Upper lobe of left lung (tissue), 6 donors: Measurements from ENCODE around the gene C16orf74. TPM values are rescaled to one million over a fixed set of nuclear protein-coding genes. Genes with fewer than 3 reads are reported as not detected.

Source experiments
- ATAC-seq, 2 donors: fragments of 200-7000 bp; cut with Tn5 transposase; one replicate each; pipeline ENCODE4 v1.9.1; 2022; ENCODE audit warnings: mild to moderate bottlenecking in 2 of 2, moderate library complexity in 2 of 2; ENCODE audit not compliant: low FRiP score in 2 of 2
- DNase-seq, 2 donors: peaks; one replicate each; pipeline ENCODE4 v3.0.0-alpha.2; 2019 to 2020
- H3K27ac ChIP-seq, 4 donors: fragments of 200-600 bp; sonication (generic); one replicate each; pipeline ENCODE4 v1.5.1; 2016 to 2019
- H3K27me3 ChIP-seq, 4 donors: fragments of 200-600 bp; sonication (generic); one replicate each; pipeline ENCODE4 v1.5.1; 2017 to 2019
- H3K36me3 ChIP-seq, 4 donors: fragments of 200-600 bp; sonication (generic); one replicate each; pipeline ENCODE4 v1.5.1; 2016 to 2019
- H3K4me1 ChIP-seq, 4 donors: fragments of 200-600 bp; sonication (generic); one replicate each; pipeline ENCODE4 v1.5.1; 2018 to 2019
- H3K4me3 ChIP-seq, 4 donors: fragments of 200-600 bp; sonication (generic); one replicate each; pipeline ENCODE4 v1.5.1; 2017 to 2019; ENCODE audit warnings: mild to moderate bottlenecking in 2 of 4, moderate library complexity in 1 of 4
- H3K9me3 ChIP-seq, 4 donors: fragments of 200-600 bp; sonication (generic); one replicate each; pipeline ENCODE4 v1.5.1; 2018 to 2019
- CTCF ChIP-seq, 6 experiments: fragments of 450-650 bp in 4 of 6; fragments of 200-600 bp in 2 of 6; sonication (generic) in 2 of 6; IDR thresholded peaks; one replicate each; pipeline ENCODE4 v1.5.1; 2016 to 2019; ENCODE audit warnings: antibody characterized with exemption in 6 of 6
- EP300 ChIP-seq, 4 donors: sonication (generic); formaldehyde crosslinking; IDR thresholded peaks; one replicate each; pipeline ENCODE4 v1.5.1; 2017; ENCODE audit warnings: antibody characterized with exemption in 4 of 4, control low read depth in 2 of 4
- POLR2A ChIP-seq, 4 donors: fragments of 450-650 bp; IDR thresholded peaks; one replicate each; pipeline ENCODE4 v1.5.1; 2016 to 2017; ENCODE audit warnings: antibody characterized with exemption in 4 of 4, mild to moderate bottlenecking in 2 of 4
- POLR2AphosphoS5 ChIP-seq, 2 donors: sonication (generic); formaldehyde crosslinking; IDR thresholded peaks; one replicate each; pipeline ENCODE4 v1.5.1; 2017; ENCODE audit warnings: antibody characterized with exemption in 2 of 2
- WGBS, 2 donors: methylation state at CpG; one replicate each; pipeline ENCODE4 v1.1.5; 2017 to 2018; 5-methylcytosine and 5-hydroxymethylcytosine counted together
- total RNA-seq, 6 donors: library from RNA; depleted of rRNA in 4 of 6; stranded (reverse); fragments of >200 nt in 4 of 6; gene quantifications; one replicate each; pipeline versions ENCODE4 v1.1.0 to v1.2.1, GENCODE V29; 2016 to 2021
- donor health status: DM: no; HTN: no; CAD: no; lungs with moderate emphysema.
- donor health status: DM: no; HTN: yes; CAD: no; lungs with severe emphysema.

Gene C16orf74
- total RNA-seq, 6 donors from 2014 or later = 1.2 to 6.3 (median 4.1) TPM; not detected in 1

- DNase-seq (peak in 1 of 2 donors; percentile 30), ATAC-seq (no peak)
- Histone ChIP-seq H3K36me3 (peaks cover 49 to 98% (median 85%) of the 10 kb centered on the region in 4 donors), H3K27ac (no peak overlapping the region), H3K4me3 (no peak overlapping the region), H3K9me3 (no peaks in the 10 kb centered on the region), H3K4me1 (peaks cover 2 to 26% (median 7%) of the 10 kb centered on the region in 4 donors), H3K27me3 (no peaks in the 10 kb centered on the region)
- WGBS, 2 donors = 65 to 67% methylated on average over 8 to 12 of the region's 12 CpGs
- TF ChIP-seq EP300 (IDR thresholded peaks at IDR 0.05) (no peak), CTCF (IDR thresholded peaks at IDR 0.05) (no peak), POLR2AphosphoS5 (IDR thresholded peaks at IDR 0.05) (no peak), POLR2A (IDR thresholded peaks at IDR 0.05) (no peak)
Measured at GRCh38 chr16:85663891-85664321, 87.0 kb downstream of the C16orf74 start.

GRCh38 chr16:85662976-85663830 lies 87.7 kb downstream of the C16orf74 start:
- ATAC-seq = no peak
- peak in 1 of 2 donors; percentile 68 for DNase-seq
- H3K36me3 ChIP-seq = peaks cover 45 to 98% (median 84%) of the 10 kb centered on the region in 4 donors
- H3K4me3 ChIP-seq = no peak overlapping the region
- no peak overlapping the region for H3K27ac ChIP-seq
- no peaks in the 10 kb centered on the region for H3K27me3 ChIP-seq
- H3K9me3 ChIP-seq = no peaks in the 10 kb centered on the region
- TF ChIP-seq EP300 (IDR thresholded peaks at IDR 0.05) = no peak
- TF ChIP-seq POLR2AphosphoS5 (IDR thresholded peaks at IDR 0.05) = no peak
- TF ChIP-seq CTCF (IDR thresholded peaks at IDR 0.05) = no peak
- no peak for TF ChIP-seq POLR2A (IDR thresholded peaks at IDR 0.05)
- 90 to 94% methylated on average over 37 to 38 of the region's 38 CpGs for WGBS, 2 donors
- peaks cover 2 to 29% (median 8%) of the 10 kb centered on the region in 4 donors for H3K4me1 ChIP-seq

DNA sequence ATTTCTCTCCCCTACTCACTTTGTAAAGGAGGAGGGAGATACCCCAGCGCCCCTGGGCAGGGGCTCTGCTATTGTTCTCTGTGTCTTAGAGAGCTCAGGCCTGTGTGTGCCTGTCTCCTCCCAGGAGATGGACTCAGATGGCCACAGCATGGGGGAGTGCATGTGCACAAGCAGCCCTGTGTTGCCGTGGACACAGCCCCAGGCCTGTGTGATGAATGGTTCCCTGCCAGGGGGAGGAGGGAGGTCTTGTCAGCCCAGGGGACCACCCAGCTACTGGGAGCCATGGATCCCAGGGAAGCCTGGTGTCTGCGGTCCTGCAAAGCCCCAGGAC lies 88.4 kb downstream of the C16orf74 start:
- 85% methylated on average over 3 of the region's 3 CpGs; no CpG with 5 or more reads in 1 of the 2 donors for WGBS, 2 donors
- TF ChIP-seq EP300 (IDR thresholded peaks at IDR 0.05) = no peak
- TF ChIP-seq POLR2AphosphoS5 (IDR thresholded peaks at IDR 0.05) = no peak
- TF ChIP-seq POLR2A (IDR thresholded peaks at IDR 0.05) = no peak
- TF ChIP-seq CTCF (IDR thresholded peaks at IDR 0.05) = no peak
- ATAC-seq = no peak
- Histone ChIP-seq H3K4me1 (peaks cover 2 to 29% (median 8%) of the 10 kb centered on the region in 4 donors), H3K27me3 (no peaks in the 10 kb centered on the region), H3K36me3 (peaks cover 48 to 98% (median 85%) of the 10 kb centered on the region in 4 donors), H3K27ac (no peak overlapping the region), H3K4me3 (no peak overlapping the region), H3K9me3 (no peaks in the 10 kb centered on the region)
- peak in 1 of 2 donors; percentile 27 for DNase-seq

DNA sequence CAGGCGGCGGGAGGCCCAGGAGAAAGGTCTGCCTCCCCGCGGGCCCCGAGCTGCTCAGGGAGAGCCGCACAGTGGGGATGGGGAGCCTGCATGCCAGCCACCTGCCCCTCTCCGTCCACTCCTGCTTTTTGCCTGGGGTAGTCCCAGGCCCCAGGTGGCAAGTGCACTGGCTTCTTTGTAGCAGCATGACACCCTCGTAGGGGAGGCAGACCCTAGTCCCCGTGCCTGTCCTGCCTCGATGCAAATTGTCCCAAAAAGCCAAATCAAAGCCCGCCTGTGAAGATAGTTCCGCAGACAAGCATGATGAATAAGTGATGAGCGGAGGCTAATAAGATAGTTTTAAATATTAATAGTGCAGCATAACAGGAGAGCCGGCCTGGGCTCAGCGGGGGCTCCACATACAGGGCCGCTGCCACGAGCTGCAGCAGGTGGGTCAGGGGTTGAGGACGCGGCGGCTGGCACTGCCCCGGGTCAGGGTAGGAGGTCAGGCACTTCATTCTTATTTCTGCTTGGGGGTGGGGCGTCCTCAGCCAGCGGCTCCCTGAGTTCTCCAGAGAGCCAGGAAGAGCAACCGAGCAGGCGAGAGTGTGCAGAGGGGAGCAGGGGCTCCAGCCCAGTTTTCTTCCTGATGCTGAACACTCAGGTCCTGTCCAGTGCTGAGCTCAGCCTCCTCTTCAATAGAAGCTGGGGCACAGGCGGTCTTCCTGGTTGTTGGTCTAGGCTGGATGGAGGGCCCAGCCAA lies 89.0 kb downstream of the C16orf74 start:
- Histone ChIP-seq H3K4me3 (no peak overlapping the region), H3K4me1 (peaks cover 2 to 29% (median 8%) of the 10 kb centered on the region in 4 donors), H3K27ac (no peak overlapping the region), H3K9me3 (no peaks in the 10 kb centered on the region), H3K36me3 (peaks cover 54 to 98% (median 85%) of the 10 kb centered on the region in 4 donors), H3K27me3 (no peaks in the 10 kb centered on the region)
- peak in 1 of 2 donors; percentile 70 for DNase-seq
- no peak for ATAC-seq
- WGBS, 2 donors = 92 to 94% methylated on average over 21 to 26 of the region's 26 CpGs
- no peak for TF ChIP-seq POLR2AphosphoS5 (IDR thresholded peaks at IDR 0.05)
- TF ChIP-seq CTCF (IDR thresholded peaks at IDR 0.05) = no peak
